GM21526 (cell line): ENCODE measurements around the gene SORCS2.

Source experiments
- ATAC-seq: cut with Tn5 transposase; IDR thresholded peaks from one replicate; pipeline ENCODE4 v1.9.1; 2021; ENCODE audit warnings: moderate library complexity; ENCODE audit not compliant: unreplicated experiment, low FRiP score

SORCS2 gene

DNA sequence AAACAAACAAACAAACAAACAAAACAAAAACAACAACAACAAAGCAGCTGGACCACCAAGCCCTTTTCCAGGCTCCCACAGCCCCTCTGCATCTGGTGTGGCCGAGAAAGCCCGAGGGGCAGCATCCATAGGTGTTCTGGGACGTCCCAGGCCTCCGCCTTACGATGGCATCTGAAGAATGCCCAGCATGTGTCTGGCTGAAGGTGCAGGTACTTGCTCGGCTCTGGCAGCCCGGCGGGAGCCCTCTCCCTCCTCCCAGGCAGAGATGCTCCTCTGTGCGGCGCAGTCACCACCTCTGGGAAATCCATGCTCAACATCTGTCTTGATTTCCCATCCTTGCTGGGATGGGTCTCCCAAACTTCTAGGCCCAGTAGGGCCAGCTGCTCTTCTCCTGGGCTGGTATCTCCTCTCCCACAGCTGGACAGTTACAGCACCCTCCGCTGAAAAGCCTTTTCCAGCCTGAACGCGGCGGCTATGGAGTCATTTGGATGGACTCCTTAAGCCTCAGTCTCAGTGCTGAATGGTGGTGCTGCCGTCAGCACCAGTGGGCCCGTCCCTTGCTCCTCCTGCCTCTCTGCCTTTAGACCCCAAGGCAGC lies 238.1 kb downstream of the SORCS2 start:
- ATAC-seq, result no peak

DNA sequence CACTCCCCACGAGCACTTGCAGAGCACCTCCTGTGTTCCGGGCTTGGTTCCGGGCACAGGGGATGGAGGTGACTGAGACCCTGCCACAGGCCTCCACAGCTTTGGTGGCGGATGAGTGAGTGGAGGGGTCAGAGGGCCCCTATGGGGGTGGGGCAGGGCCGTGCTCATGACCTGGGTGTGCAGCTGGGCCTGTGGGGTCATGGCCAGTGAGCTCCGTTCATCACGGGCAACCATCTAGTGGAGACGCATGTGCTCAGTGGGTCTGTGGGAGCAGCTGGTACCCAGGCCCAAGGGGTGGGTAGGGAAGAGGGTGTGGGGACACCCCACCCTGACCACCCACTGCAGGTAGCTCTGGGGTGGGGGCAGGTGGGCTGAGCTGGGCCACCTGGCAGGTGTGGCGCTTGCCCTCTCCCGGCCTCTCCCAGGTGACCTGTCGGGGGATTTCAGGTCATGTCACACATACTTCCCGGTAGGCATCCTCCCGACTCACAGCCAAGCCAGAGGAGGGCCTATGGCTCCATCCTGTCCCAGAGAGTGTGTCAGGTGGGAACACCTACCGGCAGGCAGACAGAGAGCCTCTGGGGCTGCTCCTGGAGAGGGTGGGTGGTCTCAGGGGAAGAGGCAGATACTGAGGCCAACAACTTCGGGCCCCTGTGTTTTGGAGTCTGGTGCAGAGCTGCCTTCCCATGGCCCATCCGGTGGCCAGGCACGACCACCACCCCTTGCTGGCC lies 238.8 kb downstream of the SORCS2 start:
- no peak for ATAC-seq

DNA sequence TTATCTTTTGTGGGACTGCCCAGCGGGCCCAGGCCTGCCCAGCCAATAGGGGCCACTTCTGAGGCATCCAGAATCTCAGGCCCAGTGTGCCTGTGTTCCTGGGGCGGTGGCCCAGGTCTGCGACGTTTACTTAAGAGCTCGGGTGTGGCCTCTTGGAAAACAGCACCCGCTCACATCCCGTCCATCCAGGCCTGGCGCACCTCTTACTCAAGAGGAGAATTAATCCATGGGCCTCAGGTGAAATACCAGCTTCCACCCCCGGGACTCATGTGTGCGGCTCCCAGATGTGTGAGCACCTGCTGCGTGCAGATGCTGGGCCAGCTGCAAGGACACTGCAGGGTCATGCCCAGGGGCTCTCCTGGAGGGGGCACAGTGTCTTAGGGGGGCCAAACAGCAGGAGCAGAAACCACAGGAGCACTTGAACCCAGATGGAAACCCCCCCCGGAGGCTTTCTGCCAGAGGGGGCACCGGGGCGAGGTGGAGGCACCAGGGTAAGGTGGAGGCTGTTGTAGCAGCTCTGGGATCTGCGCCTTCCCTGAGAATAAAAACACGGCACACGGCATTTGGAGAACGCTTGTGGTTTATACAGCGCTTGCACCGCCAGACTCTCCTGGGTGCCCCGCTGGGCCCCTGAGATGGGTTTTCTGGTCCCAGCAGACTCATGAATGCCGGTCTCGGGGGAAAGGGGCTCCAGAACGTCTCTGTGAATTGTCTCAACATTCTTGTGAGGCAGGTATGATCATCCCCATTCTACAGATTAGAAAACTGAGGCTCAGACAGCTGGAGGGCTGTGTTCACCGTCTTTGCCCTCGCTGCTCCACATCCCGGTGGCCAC lies 239.6 kb downstream of the SORCS2 start:
- no peak for ATAC-seq

DNA sequence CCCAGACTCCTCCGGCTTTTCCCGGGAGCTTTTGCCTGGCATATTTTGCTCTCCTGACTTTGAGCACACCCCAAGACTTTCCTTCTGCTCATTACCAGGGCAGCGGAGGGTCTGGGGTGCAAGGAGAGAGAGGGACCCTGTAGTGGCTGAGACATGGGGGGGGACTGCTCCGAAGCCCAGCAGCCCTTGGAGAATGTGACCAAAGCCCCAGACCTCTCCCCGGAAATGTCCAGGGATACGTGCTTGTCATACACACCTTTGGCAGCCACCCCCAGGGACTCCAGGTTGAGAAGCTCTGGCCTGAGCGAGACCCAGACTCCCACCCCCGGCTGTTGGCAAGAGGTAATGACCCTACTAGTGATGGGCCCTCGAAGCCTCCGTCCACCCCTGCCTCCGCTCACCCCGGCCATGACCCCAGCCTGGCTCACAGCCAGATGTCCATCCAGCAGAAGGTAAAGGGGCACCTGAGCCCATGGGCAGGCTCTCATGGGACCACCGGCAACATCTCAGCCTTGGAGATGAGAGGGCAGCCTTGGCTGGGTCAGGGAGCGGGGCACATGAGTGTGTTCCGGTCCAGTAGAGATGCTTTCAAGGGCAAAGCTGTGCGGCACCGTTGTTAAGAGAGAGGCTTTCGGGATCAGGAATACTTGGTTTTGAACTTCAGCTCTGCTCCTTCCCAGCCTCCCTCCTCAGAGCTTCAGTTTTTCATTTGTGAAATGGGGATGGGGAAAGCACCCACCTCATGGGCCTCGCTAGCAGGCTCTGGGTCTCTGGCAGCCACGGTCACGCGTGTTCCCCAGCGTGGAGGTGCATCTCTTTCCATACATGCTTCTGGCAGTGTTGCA lies 240.4 kb downstream of the SORCS2 start:
- no peak for ATAC-seq

DNA sequence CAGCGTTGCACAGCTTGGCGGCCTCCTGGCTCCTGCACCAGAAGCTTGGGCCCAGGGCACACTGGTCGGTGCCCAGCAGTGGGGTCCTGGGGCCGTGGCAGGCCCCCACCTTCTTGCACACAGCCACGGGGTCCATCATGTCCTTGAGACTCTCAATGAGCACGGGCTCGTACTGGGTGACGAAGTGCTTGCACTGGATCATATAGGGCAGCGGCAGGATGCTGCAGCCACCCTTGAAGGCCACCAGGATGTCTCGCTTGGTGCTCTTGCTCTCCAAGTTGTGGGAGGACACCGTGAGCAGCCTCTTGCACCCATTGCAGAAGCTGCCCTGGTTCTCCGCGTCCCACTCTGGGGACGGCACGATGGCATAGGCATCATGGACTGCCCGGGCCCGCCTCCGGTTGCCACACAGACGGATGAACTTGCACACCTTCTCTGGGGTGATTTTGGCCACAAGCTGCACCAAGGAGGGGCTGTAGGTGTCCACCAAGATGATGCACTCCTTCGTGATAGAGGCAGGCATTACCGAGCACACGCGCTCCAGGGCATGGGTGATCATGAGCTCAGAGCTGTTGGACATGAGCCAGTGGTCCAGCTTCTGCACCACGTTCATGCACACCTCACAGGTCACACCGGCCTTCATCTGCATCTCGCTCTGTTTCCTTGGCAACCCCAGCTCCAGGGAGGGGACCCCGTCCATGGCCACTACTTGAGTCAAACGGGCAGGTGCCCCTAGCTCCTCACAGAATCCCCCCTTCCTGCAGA lies 241.2 kb downstream of the SORCS2 start:
- no peak for ATAC-seq

DNA sequence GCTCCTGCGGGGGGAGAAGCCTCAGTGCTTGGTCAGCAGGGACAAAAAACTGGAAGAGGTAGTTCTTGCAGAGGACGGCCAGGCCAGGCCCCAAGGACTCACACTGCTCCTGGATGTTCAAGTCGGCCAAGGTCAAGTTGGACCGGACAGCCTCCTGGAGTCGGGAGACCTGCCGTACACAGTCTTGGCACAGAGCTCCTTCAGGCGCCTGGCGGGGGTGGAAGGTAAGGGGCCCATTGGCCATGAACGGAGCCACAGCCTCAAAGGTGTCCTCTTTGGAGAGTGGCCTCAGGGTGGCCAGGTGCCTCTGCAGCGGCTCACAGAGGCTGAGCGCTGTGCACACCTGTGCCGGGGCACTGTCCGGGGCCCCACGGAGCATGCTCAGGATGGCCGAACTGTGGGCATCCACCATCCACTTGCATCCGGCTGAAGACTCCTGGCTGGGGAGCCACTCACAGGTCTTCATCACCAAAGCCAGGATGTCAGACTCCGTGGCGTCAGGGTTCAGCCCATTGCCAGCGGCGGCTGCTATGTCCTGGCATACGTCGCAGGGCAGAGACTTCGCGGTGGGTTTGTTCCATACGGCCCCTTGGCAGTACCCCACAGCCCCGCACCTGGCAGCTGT lies 241.9 kb downstream of the SORCS2 start:
- ATAC-seq, result no peak

DNA sequence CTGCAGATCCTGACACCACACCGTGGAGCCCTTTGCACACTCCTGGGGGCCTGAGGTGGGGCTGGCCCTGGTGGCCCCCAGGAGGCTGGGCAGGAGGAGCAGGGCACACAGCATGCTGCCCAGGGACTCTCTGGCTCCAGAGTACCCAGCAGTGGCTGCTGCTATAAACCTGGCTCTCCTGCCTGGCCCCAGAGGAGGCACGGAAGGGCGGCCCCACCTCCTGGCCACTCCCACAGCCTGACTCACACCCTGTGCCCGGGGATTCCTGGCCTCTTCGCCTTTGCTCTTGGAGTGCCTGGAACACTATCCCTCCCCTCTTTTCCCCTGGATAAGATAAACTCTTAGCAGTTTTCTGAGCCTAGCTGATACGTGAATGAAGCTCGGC lies 242.4 kb downstream of the SORCS2 start, which contains the start of gene PSAPL1:
PSAPL1 (minus strand) TSS at position 165 of the 385 bp plus-strand sequence; CDS start at position 114, 51 bp downstream.
- no peak for ATAC-seq

DNA sequence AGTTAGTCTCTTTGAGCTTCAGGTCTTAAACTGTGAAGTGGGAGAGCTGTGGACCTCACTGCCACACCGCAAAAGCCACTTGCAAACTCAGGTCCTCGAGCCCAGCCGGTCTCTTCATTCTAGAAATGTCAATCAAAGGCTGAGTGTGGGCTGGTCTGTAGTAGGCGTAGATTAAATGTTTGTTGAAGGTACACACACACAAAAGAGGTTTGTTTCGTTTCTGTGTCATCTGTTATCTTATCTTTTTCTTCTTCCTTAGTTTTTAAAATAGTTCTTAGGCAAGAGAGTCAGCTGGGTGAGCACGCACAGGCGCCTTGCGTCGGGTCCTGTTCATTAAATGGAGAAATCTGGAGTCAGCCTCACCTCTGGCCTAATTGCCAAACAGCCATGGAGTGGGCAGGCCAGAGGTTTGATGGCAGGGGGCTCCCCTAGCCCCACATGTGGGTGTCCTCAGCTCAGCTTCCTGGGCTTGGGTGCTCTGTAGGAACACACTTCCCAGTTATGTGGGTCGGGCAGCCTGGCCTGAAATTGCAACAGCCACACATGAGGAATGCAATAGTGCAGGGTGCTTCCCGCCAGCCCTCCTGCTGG lies 243.2 kb downstream of the SORCS2 start:
- ATAC-seq, result no peak

DNA sequence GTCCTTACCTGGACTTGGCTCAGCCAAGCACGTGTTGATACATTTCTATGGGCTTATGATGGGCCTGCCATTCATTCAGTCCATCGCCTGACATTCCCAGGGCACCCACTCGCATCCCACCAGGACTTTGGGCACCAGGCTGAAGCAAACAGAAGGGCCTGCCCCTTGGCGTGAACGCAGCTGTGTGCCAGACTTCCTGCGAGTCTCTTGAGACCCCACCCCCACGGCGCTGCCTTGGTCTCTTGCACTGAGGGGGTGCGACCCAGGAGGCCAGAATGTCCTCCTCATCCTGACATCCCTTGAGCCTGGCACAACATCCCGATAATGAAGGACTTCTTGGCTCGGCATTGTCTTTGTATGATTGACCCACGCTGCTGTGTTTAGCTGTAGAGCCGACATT lies 243.9 kb downstream of the SORCS2 start:
- ATAC-seq, result no peak

DNA sequence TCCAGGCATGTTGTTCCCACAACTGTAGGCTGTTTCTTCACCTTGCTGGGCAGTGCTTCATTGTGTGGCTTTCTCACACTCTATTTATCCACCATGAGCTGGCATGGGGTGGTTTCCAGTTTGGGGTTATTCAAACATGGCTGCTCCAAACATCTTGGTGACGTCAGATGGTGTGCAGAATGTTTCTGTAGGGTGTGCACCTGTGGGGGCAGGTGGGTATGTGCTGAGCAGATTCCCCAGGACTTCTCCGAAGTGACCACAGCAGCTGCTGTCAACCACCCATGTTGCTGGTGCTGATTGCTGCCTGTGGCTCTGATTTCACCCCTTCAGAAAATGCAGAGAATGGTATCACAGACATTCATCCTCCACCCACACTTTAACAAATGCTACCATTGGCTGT lies 247.4 kb downstream of the SORCS2 start:
- ATAC-seq, result no peak

DNA sequence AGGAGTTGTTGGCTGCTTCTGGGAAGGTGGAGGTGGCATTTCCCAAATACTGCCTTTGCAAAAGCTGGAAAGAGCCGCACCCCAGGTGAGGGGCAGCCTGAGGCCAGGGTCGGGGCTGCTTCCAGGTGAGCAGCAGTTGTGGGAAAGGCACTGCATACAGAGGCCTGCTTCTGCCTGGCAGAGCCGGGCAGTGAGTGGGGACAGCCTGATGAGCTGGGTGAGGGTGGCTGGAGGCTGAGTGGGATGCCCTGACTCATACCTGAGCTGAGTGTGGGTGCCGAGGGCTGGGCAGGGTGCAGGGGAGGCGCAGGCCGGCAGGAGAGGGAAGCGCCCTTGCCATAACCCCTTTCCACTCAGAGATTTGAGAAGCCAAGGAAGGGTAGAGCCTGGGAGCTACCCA lies 248.9 kb downstream of the SORCS2 start:
- ATAC-seq, result no peak

DNA sequence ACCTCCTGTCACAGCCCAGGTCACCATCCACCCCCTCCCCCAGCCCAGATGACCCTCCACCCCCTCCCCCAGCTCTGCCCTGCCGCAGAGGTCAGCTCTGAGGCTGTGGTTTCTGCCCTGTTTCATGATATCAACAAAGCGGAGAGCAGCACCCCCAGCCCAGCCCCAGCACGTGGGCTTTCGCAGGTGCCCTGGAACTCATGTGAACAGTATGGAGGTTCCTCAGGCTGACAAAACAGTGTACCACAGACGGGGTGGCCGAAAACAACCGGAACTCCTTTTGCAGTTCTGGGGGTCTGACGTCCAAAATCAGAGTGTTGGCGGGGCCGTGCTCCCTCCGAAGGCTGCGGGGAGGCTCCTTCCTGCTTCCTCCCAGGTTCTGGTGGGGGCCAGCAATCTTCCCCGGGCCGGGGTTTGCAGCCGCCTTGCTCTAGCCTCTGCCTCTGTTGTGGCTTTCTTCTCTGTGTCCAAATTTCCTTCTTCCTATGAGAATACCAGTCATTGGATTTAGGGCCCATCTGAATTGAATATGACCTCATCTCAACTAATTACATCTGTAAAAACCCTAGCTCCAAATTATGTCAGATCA lies 250.3 kb downstream of the SORCS2 start:
- ATAC-seq, result no peak

DNA sequence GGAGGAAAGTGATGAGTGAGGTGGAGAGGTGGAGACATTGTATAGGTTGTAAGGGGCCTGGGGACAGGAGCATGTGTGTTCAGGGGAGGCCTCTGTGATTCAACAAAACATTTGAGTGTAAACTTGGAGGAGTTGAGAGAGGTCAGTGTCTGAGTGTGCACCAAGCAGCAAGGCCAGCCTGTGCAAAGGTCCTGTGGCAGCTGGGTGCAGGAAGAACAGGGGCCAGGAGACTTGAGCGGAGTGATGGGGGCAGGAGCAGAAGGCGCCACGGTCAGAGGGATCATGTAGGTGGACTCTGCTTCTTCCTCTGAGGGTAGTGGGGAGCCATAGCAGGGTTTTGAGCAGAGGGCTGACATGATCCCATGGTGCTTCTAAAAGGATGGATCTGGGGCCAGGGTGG lies 252.0 kb downstream of the SORCS2 start:
- ATAC-seq, result no peak

DNA sequence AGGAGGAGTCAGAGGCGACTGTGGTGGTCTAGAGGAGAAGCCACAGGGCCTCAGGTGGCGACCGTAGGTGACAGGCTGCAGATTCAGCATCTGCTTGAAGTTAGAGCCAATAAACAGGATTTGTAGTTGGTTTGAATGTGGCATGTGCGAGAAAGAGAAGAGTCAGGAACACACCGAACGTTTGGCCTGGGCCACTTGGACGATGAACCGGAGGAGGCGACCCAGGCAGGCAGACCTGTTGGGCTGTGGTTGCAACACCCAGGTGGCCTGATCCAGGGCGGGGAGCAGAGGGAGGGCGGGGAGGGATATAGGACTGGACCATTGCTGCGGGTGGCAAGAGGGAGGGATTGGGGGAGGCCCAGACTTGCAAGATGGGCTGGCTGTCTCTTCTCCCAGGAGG lies 252.4 kb downstream of the SORCS2 start:
- no peak for ATAC-seq

DNA sequence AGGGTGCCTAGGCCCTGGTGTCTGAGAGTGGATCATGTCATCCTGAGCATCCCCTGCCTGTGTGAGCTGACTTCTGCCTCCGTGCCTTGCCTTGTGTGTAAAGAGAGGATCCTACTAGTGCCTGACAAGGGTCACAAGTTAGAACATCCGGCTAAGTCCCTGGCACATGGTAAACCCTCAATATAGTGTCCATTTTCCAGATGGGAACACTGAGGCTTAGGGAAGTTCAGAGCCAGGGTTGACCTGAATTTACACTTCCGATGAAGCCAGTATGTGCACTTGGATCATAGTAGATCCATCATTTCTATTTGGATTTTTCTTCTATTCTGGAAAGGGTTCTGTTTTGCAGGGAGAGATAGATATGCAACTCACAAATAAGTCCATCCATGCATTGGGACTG lies 254.9 kb downstream of the SORCS2 start:
- no peak for ATAC-seq

DNA sequence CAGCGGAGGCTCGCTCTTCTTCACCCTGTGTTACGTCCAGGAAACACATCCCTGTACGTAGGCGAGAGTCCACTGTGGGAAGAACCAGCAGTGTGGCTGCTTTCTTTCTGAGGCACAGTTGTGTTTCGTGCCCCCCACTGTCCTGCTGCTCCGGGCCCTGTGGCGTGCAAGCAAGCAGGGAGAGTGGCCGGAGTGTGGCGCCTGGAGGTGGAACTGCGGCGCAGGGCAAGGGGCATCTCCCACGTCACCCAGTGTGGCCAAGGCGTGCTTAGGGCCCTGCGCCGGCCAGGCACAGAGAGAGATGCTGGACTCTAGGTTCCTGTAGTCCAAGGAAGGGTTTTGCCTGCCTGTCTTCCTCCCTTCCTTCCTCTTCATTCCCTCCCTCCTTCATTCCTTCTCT lies 255.7 kb downstream of the SORCS2 start:
- no peak for ATAC-seq

DNA sequence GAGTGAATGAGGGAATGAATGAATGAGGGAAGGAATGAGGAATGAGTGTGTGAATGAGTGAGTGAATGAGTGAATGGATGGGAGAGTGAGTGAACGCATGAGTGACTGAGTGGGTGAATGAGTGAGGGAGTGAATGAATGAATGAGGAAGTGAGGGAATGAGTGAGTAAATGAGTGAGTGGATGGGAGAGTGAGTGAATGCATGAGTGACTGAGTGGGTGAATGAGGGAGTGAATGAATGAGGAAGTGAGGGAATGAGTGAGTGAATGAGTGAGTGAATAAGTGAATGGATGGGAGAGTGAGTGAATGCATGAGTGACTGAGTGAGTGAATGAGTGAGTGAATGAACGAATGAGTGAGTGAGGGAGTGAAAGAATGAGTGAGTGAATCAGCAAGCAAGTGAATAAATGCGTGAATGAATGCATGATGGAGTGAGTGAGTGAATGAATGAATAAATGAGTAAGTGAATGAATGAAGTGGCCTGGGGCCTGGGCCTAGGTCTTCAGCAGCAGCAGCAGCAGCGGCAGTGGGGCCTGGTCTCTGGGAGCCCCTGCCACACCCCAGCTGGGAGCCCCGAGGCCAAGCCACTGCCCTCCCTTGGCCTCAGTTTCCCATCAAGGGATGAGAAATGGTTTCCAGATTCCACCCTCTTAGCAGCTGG lies 258.6 kb downstream of the SORCS2 start:
- ATAC-seq, result no peak

DNA sequence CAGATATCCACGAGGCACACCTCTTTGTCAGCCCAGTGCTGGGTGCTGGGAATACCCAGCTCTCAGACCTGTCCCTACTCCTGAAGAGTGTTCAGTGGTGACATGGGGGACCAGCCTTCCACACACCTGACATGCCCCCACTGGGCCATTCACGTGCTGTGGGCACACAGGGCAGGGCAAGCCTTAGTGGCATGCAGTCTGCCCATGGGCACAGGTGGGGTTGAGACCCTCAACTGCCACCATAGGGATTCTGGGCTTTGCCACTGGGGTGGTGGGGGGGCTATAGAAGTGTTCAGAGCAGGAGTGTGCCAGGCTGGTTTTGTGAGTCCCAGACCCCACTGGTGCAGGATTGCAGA lies 259.1 kb downstream of the SORCS2 start:
- ATAC-seq, result no peak
